ENCODE measurements around the gene LRP1B. TPM values are rescaled to one million over a fixed set of nuclear protein-coding genes. Genes with fewer than 3 reads are reported as not detected.

Gene LRP1B
- total RNA-seq, 4 donors from 2014 or later, result 0.42 to 0.71 (median 0.65) TPM

DNA sequence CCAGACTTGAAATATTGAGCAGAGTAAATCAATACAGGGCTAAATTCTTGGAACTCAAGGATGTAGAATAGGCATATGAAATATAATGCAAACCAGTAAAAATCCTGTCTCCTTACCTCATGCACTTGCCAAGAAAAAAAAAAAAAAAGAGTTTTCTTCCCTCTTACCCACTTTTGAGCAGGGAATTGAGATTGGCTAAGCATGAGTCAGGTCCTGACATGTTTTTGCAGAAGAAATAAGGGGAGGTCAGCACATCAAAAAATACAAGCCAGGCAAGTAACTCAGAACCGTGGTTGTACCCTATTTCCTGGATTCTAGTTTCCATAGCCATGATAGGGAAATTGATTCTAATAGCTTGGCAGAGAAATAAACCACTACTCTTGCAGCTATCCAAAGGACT, 1526.7 kb downstream of the LRP1B start:
- WGBS, result 41% methylated on average over 1 of the region's 1 CpG
- no peaks in the 10 kb centered on the region for H3K27me3 ChIP-seq
- no peaks in the 10 kb centered on the region for H3K9me3 ChIP-seq
- no peaks in the 10 kb centered on the region for H3K4me1 ChIP-seq
- intact Hi-C loops (cut with DNase I), result no loop called here
- DNase-seq (ENCODE audit: extremely low spot score), result no peak
- TF ChIP-seq POLR2A (IDR thresholded peaks at IDR 0.05; ENCODE audit: low read depth) (no peak), EP300 (IDR thresholded peaks at IDR 0.05) (no peak), POLR2AphosphoS5 (IDR thresholded peaks at IDR 0.05) (no peak)
- TF ChIP-seq, protein P1, sequence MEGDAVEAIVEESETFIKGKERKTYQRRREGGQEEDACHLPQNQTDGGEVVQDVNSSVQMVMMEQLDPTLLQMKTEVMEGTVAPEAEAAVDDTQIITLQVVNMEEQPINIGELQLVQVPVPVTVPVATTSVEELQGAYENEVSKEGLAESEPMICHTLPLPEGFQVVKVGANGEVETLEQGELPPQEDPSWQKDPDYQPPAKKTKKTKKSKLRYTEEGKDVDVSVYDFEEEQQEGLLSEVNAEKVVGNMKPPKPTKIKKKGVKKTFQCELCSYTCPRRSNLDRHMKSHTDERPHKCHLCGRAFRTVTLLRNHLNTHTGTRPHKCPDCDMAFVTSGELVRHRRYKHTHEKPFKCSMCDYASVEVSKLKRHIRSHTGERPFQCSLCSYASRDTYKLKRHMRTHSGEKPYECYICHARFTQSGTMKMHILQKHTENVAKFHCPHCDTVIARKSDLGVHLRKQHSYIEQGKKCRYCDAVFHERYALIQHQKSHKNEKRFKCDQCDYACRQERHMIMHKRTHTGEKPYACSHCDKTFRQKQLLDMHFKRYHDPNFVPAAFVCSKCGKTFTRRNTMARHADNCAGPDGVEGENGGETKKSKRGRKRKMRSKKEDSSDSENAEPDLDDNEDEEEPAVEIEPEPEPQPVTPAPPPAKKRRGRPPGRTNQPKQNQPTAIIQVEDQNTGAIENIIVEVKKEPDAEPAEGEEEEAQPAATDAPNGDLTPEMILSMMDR (IDR thresholded peaks at IDR 0.05), result no peak
- no peak overlapping the region for H3K4me3 ChIP-seq
- H3K36me3 ChIP-seq, result no peaks in the 10 kb centered on the region
- H3K27ac ChIP-seq (replicated peaks in 1 of 4), result no peak overlapping the region

GRCh38 chr2:140603416-140603815, 1527.4 kb downstream of the LRP1B start:
- TF ChIP-seq, protein P1 (IDR thresholded peaks at IDR 0.05), result no peak
- TF ChIP-seq EP300 (IDR thresholded peaks at IDR 0.05) (no peak), POLR2AphosphoS5 (IDR thresholded peaks at IDR 0.05) (no peak), POLR2A (IDR thresholded peaks at IDR 0.05; ENCODE audit: low read depth) (no peak)
- 47% methylated on average over 4 of the region's 4 CpGs for WGBS
- H3K36me3 ChIP-seq, result no peaks in the 10 kb centered on the region

DNA sequence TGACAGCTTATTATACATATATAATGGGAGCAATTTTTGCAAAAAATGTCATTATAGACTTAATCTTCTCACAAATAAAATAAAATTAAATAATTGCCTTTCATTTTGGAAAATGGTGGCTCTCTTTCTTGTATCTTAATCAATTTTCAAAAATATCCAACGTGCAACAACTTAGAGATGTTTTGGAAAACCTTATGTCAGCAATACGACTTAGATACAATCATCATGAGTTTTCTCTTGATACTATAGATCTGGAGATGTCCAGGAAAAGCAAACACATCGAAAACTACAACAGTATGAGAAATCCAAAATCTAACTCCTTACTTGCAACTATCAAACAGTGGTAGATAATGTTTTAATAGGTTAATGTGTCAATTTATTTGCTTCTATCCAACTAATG, 1529.0 kb downstream of the LRP1B start:
- Histone ChIP-seq H3K27ac (replicated peaks in 1 of 4) (no peak overlapping the region), H3K4me3 (no peak overlapping the region), H3K27me3 (no peaks in the 10 kb centered on the region), H3K4me1 (no peaks in the 10 kb centered on the region), H3K9me3 (no peaks in the 10 kb centered on the region), H3K36me3 (no peaks in the 10 kb centered on the region)
- TF ChIP-seq EP300 (IDR thresholded peaks at IDR 0.05), result no peak
- TF ChIP-seq, protein P1 (IDR thresholded peaks at IDR 0.05), result no peak
- TF ChIP-seq POLR2AphosphoS5 (IDR thresholded peaks at IDR 0.05), result no peak
- TF ChIP-seq POLR2A (IDR thresholded peaks at IDR 0.05; ENCODE audit: low read depth), result no peak
- DNase-seq (ENCODE audit: extremely low spot score), result no peak
- intact Hi-C loops (cut with DNase I), result no loop called here
- 77% methylated on average over 3 of the region's 3 CpGs for WGBS

More at GRCh38 chr2:140603416-140603815, 1527.4 kb downstream of the LRP1B start:
- H3K27me3 ChIP-seq, result no peaks in the 10 kb centered on the region
- DNase-seq (ENCODE audit: extremely low spot score), result no peak
- H3K4me1 ChIP-seq, result no peaks in the 10 kb centered on the region
- H3K9me3 ChIP-seq, result no peaks in the 10 kb centered on the region
- no peak overlapping the region for H3K27ac ChIP-seq (replicated peaks in 1 of 4)
- intact Hi-C loops (cut with DNase I), result no loop called here
- no peak overlapping the region for H3K4me3 ChIP-seq

- Histone ChIP-seq H3K4me1 (no peaks in the 10 kb centered on the region), H3K27ac (replicated peaks in 1 of 4) (no peak overlapping the region), H3K36me3 (no peaks in the 10 kb centered on the region), H3K4me3 (no peak overlapping the region), H3K9me3 (no peaks in the 10 kb centered on the region), H3K27me3 (no peaks in the 10 kb centered on the region)
- 60% methylated on average over 1 of the region's 1 CpG for WGBS
- TF ChIP-seq POLR2A (IDR thresholded peaks at IDR 0.05; ENCODE audit: low read depth) (no peak), EP300 (IDR thresholded peaks at IDR 0.05) (no peak), POLR2AphosphoS5 (IDR thresholded peaks at IDR 0.05) (no peak)
- TF ChIP-seq, protein P1 (IDR thresholded peaks at IDR 0.05), result no peak
- no peak for DNase-seq (ENCODE audit: extremely low spot score)
- intact Hi-C loops (cut with DNase I), result no loop called here
Measured at GRCh38 chr2:140601342-140601741, 1529.5 kb downstream of the LRP1B start.

GRCh38 chr2:140600116-140600515, 1530.7 kb downstream of the LRP1B start:
- H3K27ac ChIP-seq (replicated peaks in 1 of 4), result no peak overlapping the region
- WGBS, result 62% methylated on average over 1 of the region's 1 CpG
- TF ChIP-seq POLR2AphosphoS5 (IDR thresholded peaks at IDR 0.05) (no peak), EP300 (IDR thresholded peaks at IDR 0.05) (no peak), POLR2A (IDR thresholded peaks at IDR 0.05; ENCODE audit: low read depth) (no peak)
- TF ChIP-seq, protein P1 (IDR thresholded peaks at IDR 0.05), result no peak
- H3K36me3 ChIP-seq, result no peaks in the 10 kb centered on the region
- intact Hi-C loops (cut with DNase I), result no loop called here
- H3K4me3 ChIP-seq, result no peak overlapping the region
- H3K4me1 ChIP-seq, result no peaks in the 10 kb centered on the region
- no peaks in the 10 kb centered on the region for H3K27me3 ChIP-seq
- no peak for DNase-seq (ENCODE audit: extremely low spot score)
- no peaks in the 10 kb centered on the region for H3K9me3 ChIP-seq

All from esophagus muscularis mucosa (tissue), 4 donors.